Endothelial cell of umbilical vein (primary cell): ENCODE results near the gene ATP6V0D1. TPM values are rescaled to one million over a fixed set of nuclear protein-coding genes. Genes with fewer than 3 reads are reported as not detected.

Experiments
- BruUV-seq: library from RNA; stranded (reverse); fragments of 400-500 nt; replicated peaks from 2 replicates; lab custom pipeline; 2021; lab: Mats Ljungman, UMichigan
- CTCF ChIA-PET: fragments of 300-600, 350-600 bp; sonication (Branson Sonifier 250); formaldehyde crosslinking; loops from one replicate; lab custom pipeline; 2021; ENCODE audit warnings: antibody characterized with exemption, inconsistent platforms; lab: Charles Lee
- POLR2A ChIA-PET: fragments of 300-600, 350-600 bp; sonication (Branson Sonifier 250); formaldehyde crosslinking; loops from one replicate; lab custom pipeline; 2021; ENCODE audit warnings: antibody characterized with exemption, inconsistent platforms; lab: Charles Lee
- DNase-seq: peaks from one replicate; pipeline ENCODE4 v3.0.0-alpha.2; 2011; ENCODE audit warnings: low read depth, low spot score
- FAIRE-seq: peaks from 2 replicates; lab custom pipeline; 2011; peaks lifted over from hg19 to GRCh38; lab: Jason Lieb, UNC
- H2AFZ ChIP-seq: 2 replicates; pipeline ENCODE4 v1.6.0; 2012; ENCODE audit warnings: low read depth, low read length, control low read depth, inconsistent platforms
- H3K27ac ChIP-seq: 2 replicates; pipeline ENCODE4 v1.5.1; 2011; ENCODE audit warnings: low read depth, mild to moderate bottlenecking, control low read depth, low read length, moderate library complexity; ENCODE audit not compliant: insufficient read depth
- H3K27me3 ChIP-seq, 2 experiments: 2 replicates each; pipeline versions ENCODE4 v1.6.0 to v1.6.1; 2011; ENCODE audit warnings: low read length in 2 of 2, mixed read lengths in 1 of 2; ENCODE audit not compliant: control insufficient read depth in 2 of 2, insufficient read depth in 2 of 2
- H3K36me3 ChIP-seq, 2 experiments: 2 replicates in 1 of 2; 3 replicates in 1 of 2; pipeline ENCODE4 v1.5.1; 2011; ENCODE audit warnings: low read length in 2 of 2, mild to moderate bottlenecking in 1 of 2, moderate library complexity in 1 of 2; ENCODE audit not compliant: control insufficient read depth in 2 of 2, insufficient read depth in 2 of 2; ENCODE audit errors: extremely low read depth in 1 of 2
- H3K4me1 ChIP-seq: 3 replicates; pipeline ENCODE4 v1.5.1; 2011; ENCODE audit warnings: mild to moderate bottlenecking, low read length; ENCODE audit not compliant: control insufficient read depth, insufficient read depth; ENCODE audit errors: extremely low read depth
- H3K4me2 ChIP-seq: 2 replicates; pipeline ENCODE4 v1.6.1; 2011; ENCODE audit warnings: low read length, control low read depth, mixed read lengths; ENCODE audit not compliant: insufficient read depth
- H3K4me3 ChIP-seq, 3 experiments: fragments of 200-600 bp in 1 of 3; sonication (generic), shearing (Covaris generic) in 1 of 3; replicated peaks in 1 of 3; 2 replicates each; pipeline ENCODE4 v1.5.1; 2011 to 2016; ENCODE audit warnings: control low read depth in 3 of 3, low read length in 3 of 3, mild to moderate bottlenecking in 2 of 3, inconsistent platforms in 1 of 3, low read depth in 1 of 3, moderate library complexity in 1 of 3; ENCODE audit not compliant: insufficient read depth in 1 of 3
- H3K79me2 ChIP-seq: 2 replicates; pipeline ENCODE4 v1.6.0; 2012; ENCODE audit warnings: low read length, inconsistent platforms; ENCODE audit not compliant: control insufficient read depth, insufficient read depth
- H3K9ac ChIP-seq: replicated peaks from 2 replicates; pipeline ENCODE3; 2011; ENCODE audit warnings: low read length, control low read depth; ENCODE audit not compliant: insufficient read depth; ENCODE audit errors: extremely low read depth
- H3K9me1 ChIP-seq: replicated peaks from 3 replicates; pipeline ENCODE4 v1.6.0; 2011; ENCODE audit warnings: mild to moderate bottlenecking, low read length; ENCODE audit not compliant: control insufficient read depth, insufficient read depth; ENCODE audit errors: extremely low read depth
- H3K9me3 ChIP-seq: replicated peaks from 2 replicates; pipeline ENCODE4 v1.5.1; 2012; ENCODE audit warnings: low read length, inconsistent platforms; ENCODE audit not compliant: control insufficient read depth, insufficient read depth
- H4K20me1 ChIP-seq: replicated peaks from 2 replicates; pipeline ENCODE3; 2011; ENCODE audit warnings: mild to moderate bottlenecking, low read length; ENCODE audit not compliant: control insufficient read depth, insufficient read depth; ENCODE audit errors: extremely low read depth
- CTCF ChIP-seq, 2 donors: IDR thresholded peaks; 1 replicate in 1 of 2; 2 replicates in 1 of 2; pipeline ENCODE4 v1.5.1; 2011; ENCODE audit warnings: low read length in 2 of 2, mild to moderate bottlenecking in 2 of 2, moderate library complexity in 2 of 2, control low read depth in 1 of 2, inconsistent platforms in 1 of 2, low read depth in 1 of 2; ENCODE audit not compliant: insufficient read depth in 1 of 2; ENCODE audit errors: extremely low read depth in 1 of 2
- GATA2 ChIP-seq: IDR thresholded peaks from 2 replicates; pipeline ENCODE4 v1.7.0; 2011; ENCODE audit warnings: low read depth, mild to moderate bottlenecking, moderate library complexity, mixed read lengths, low read length; ENCODE audit not compliant: insufficient read length, insufficient read depth
- MYC ChIP-seq: IDR thresholded peaks from one replicate; pipeline ENCODE4 v1.6.1; 2011; ENCODE audit warnings: mild to moderate bottlenecking, low read depth, low read length
- dilution Hi-C: fragments of 300-500 bp; cut with MboI; formaldehyde crosslinking; loops from one replicate; pipeline ENCODE4 v1.15.0; 2019; ENCODE audit warnings: low sequenced_read_pairs; ENCODE audit not compliant: extremely low pct_ligation_motif_present
- intact Hi-C: fragments of 100-400 bp; cut with micrococcal nuclease; formaldehyde crosslinking; loops from one replicate; pipeline ENCODE4 v1.10.0; 2022
- polyA plus RNA-seq, 4 experiments: library from polyadenylated mRNA; depleted of rRNA in 3 of 4; stranded (reverse) in 3 of 4; unstranded in 1 of 4; fragments of >200 nt; gene quantifications; 2 replicates each; pipeline versions ENCODE4 v1.2.1 to v1.2.3, GENCODE V29; 2011 to 2012; ENCODE audit warnings: missing spikeins in 1 of 4
- small RNA-seq: library from RNA; depleted of rRNA; stranded (forward); fragments of <200 nt; gene quantifications from one replicate; pipeline ENCODE3, GENCODE V24; 2012; ENCODE audit warnings: low replicate concordance, low read depth; ENCODE audit not compliant: insufficient read depth, insufficient read length
- total RNA-seq: library from RNA; stranded (reverse); gene quantifications from 2 replicates; pipeline ENCODE4 v1.2.3, GENCODE V29; 2021

ATP6V0D1 gene
- total and polyA plus RNA-seq, 2 donors (not counting 3 experiments of a cell fraction or from before 2014, with no cell fraction given), result 82.8 to 232 TPM

- no peak overlapping the region for H3K4me2 ChIP-seq
- ChIA-PET CTCF (interaction anchor here (1.6 to 2.0 kb wide), 2 partner anchors 12 to 39 kb away, joined by 3 to 12 read pairs; no protein-coding TSS in a partner anchor), POLR2A (interaction anchor here (0.6 kb wide), 1 partner anchor 40 kb away, joined by 5 read pairs; no protein-coding TSS in a partner anchor)
- no TSS peak for BruUV-seq
- H3K9me3 ChIP-seq, result no peaks in the 10 kb centered on the region
- FAIRE-seq (no peak), DNase-seq (no peak)
- H2AFZ ChIP-seq, result no peak overlapping the region
- H3K4me3 ChIP-seq, result no peak overlapping the region
- dilution Hi-C loops, result no loop called here
- no peak overlapping the region for H3K27ac ChIP-seq
- H3K36me3 ChIP-seq, result no peaks in the 10 kb centered on the region
- H3K9ac ChIP-seq, result no peak overlapping the region
- no peaks in the 10 kb centered on the region for H4K20me1 ChIP-seq
- peaks cover 17% of the 10 kb centered on the region for H3K4me1 ChIP-seq
- no peaks in the 10 kb centered on the region for H3K79me2 ChIP-seq
- H3K27me3 ChIP-seq, result no peaks in the 10 kb centered on the region
- no peak for TF ChIP-seq MYC
- TF ChIP-seq GATA2, result no peak
- no peak for TF ChIP-seq CTCF (IDR thresholded peaks at IDR 0.05; ENCODE audit: extremely low read depth in 1 of 2, insufficient read depth in 1 of 2, low read depth in 1 of 2, low read length in 2 of 2)
- intact Hi-C loops, result no loop called here
- no peaks in the 10 kb centered on the region for H3K9me1 ChIP-seq
Measured at GRCh38 chr16:67388191-67388590, 92.8 kb downstream of the ATP6V0D1 start.

Small RNA genes within 50 kb of the gene (small RNA-seq; reads per million reads assigned to genes)
- gene RNU1-123P, result not detected

Other genes starting within 250 kb of the ATP6V0D1 start
- gene FHOD1, start 233.7 kb downstream of the ATP6V0D1 start, total RNA-seq, result 104 and 124 TPM in 2 replicates
- 63.6 and 78.6 TPM in 2 replicates for gene FHOD1, start 233.7 kb downstream of the ATP6V0D1 start, polyA plus RNA-seq
- 2.8 and 4.2 TPM in 2 replicates for gene SLC9A5, start 232.2 kb downstream of the ATP6V0D1 start, total RNA-seq
- 2.7 and 3.2 TPM in 2 replicates for gene SLC9A5, start 232.2 kb downstream of the ATP6V0D1 start, polyA plus RNA-seq
- gene PLEKHG4, start 201.6 kb downstream of the ATP6V0D1 start, total RNA-seq, result 23.9 and 26.6 TPM in 2 replicates
- gene PLEKHG4, start 201.6 kb downstream of the ATP6V0D1 start, polyA plus RNA-seq, result 34.8 and 35.6 TPM in 2 replicates
- gene KCTD19, start 154.4 kb downstream of the ATP6V0D1 start, total RNA-seq, result 0.16 and 0.44 TPM in 2 replicates
- gene KCTD19, start 154.4 kb downstream of the ATP6V0D1 start, polyA plus RNA-seq, result 0.10 and 0.21 TPM in 2 replicates
- 2.0 and 2.4 TPM in 2 replicates for gene LRRC36, start 154.3 kb downstream of the ATP6V0D1 start, total RNA-seq
- gene LRRC36, start 154.3 kb downstream of the ATP6V0D1 start, polyA plus RNA-seq, result 0.30 and 0.37 TPM in 2 replicates
- 1.3 and 2.0 TPM in 2 replicates for gene TPPP3, start 87.7 kb downstream of the ATP6V0D1 start, total RNA-seq
- gene TPPP3, start 87.7 kb downstream of the ATP6V0D1 start, polyA plus RNA-seq, result 0.33 and 0.91 TPM in 2 replicates
- gene ZDHHC1, start 64.7 kb downstream of the ATP6V0D1 start, total RNA-seq, result 12.9 and 14.4 TPM in 2 replicates
- gene ZDHHC1, start 64.7 kb downstream of the ATP6V0D1 start, polyA plus RNA-seq, result 11.4 and 14.1 TPM in 2 replicates
- gene HSD11B2, start 50.0 kb downstream of the ATP6V0D1 start, total RNA-seq, result not detected in 2 replicates
- 0.10 and 0.16 TPM in 2 replicates for gene HSD11B2, start 50.0 kb downstream of the ATP6V0D1 start, polyA plus RNA-seq
- not detected in 2 replicates for gene AGRP, start 2.4 kb upstream of the ATP6V0D1 start, total RNA-seq
- not detected in 2 replicates for gene AGRP, start 2.4 kb upstream of the ATP6V0D1 start, polyA plus RNA-seq
- gene RIPOR1, start 47.7 kb upstream of the ATP6V0D1 start, total RNA-seq, result 137 and 144 TPM in 2 replicates
- 41.6 and 45.3 TPM in 2 replicates for gene RIPOR1, start 47.7 kb upstream of the ATP6V0D1 start, polyA plus RNA-seq
- gene CTCF, start 81.4 kb upstream of the ATP6V0D1 start, total RNA-seq, result 40.0 and 40.7 TPM in 2 replicates
- gene CTCF, start 81.4 kb upstream of the ATP6V0D1 start, polyA plus RNA-seq, result 16.9 and 20.7 TPM in 2 replicates
- 2.2 and 2.7 TPM in 2 replicates for gene CARMIL2, start 164.0 kb upstream of the ATP6V0D1 start, total RNA-seq
- 0.65 and 0.95 TPM in 2 replicates for gene CARMIL2, start 164.0 kb upstream of the ATP6V0D1 start, polyA plus RNA-seq
- 24.4 and 26.9 TPM in 2 replicates for gene ACD, start 179.1 kb upstream of the ATP6V0D1 start, total RNA-seq
- 36.0 and 45.1 TPM in 2 replicates for gene ACD, start 179.1 kb upstream of the ATP6V0D1 start, polyA plus RNA-seq
- 1.3 and 1.7 TPM in 2 replicates for gene PARD6A, start 179.8 kb upstream of the ATP6V0D1 start, total RNA-seq
- 2.9 and 4.3 TPM in 2 replicates for gene PARD6A, start 179.8 kb upstream of the ATP6V0D1 start, polyA plus RNA-seq
- 17.3 and 17.5 TPM in 2 replicates for gene ENKD1, start 185.6 kb upstream of the ATP6V0D1 start, total RNA-seq
- 16.7 and 21.9 TPM in 2 replicates for gene ENKD1, start 185.6 kb upstream of the ATP6V0D1 start, polyA plus RNA-seq
- gene C16orf86, start 185.7 kb upstream of the ATP6V0D1 start, total RNA-seq, result 0.62 and 1.2 TPM in 2 replicates
- gene C16orf86, start 185.7 kb upstream of the ATP6V0D1 start, polyA plus RNA-seq, result 0.80 and 0.98 TPM in 2 replicates
- 43.7 and 47.5 TPM in 2 replicates for gene GFOD2, start 238.2 kb upstream of the ATP6V0D1 start, total RNA-seq
- gene GFOD2, start 238.2 kb upstream of the ATP6V0D1 start, polyA plus RNA-seq, result 36.7 and 38.1 TPM in 2 replicates